22Rv1 (cell line): ENCODE data around the gene PIGO.

Source experiments
- CTCF ChIP-seq: fragments of 450-650 bp; IDR thresholded peaks from 2 replicates; pipeline ENCODE4 v1.5.1; 2017; ENCODE audit warnings: mild to moderate bottlenecking
- ZFX ChIP-seq: fragments of 450-650 bp; IDR thresholded peaks from 2 replicates; pipeline ENCODE4 v1.6.1; 2017; ENCODE audit warnings: antibody characterized with exemption, borderline replicate concordance

- no peak for TF ChIP-seq CTCF
- no peak for TF ChIP-seq ZFX
Observed at GRCh38 chr9:35105571-35106342, 9.4 kb upstream of the PIGO start.
